Daoy (cell line): ENCODE measurements around the gene TRDN. TPM values are rescaled to one million over a fixed set of nuclear protein-coding genes. Genes with fewer than 3 reads are reported as not detected.
A peak's percentile ranks its signal among the peaks of the same experiment; 100 is the strongest.
"Not testable (repeated sequence)": the region's sequence is repeated elsewhere in the genome, so short reads cannot be mapped to it uniquely, and the experiment has no call there.

Experiments used
- DNase-seq: peaks from one replicate; pipeline ENCODE4 v3.0.0-alpha.2; 2015; ENCODE audit warnings: low read depth
- total RNA-seq: library from RNA; depleted of rRNA; stranded (reverse); fragments of >200 nt; shearing (Covaris generic); gene quantifications from 2 replicates; pipeline ENCODE4 v1.2.3, GENCODE V29; 2014

The TRDN gene
- total RNA-seq, 1 experiment from 2014 or later, result 0.06 TPM

GRCh38 chr6:123562264-123562663, 74.5 kb downstream of the TRDN start:
- DNase-seq, result no peak

GRCh38 chr6:123559816-123560215, 76.9 kb downstream of the TRDN start:
- not testable (repeated sequence) for DNase-seq

GRCh38 chr6:123557474-123557873, 79.3 kb downstream of the TRDN start:
- DNase-seq, result not testable (repeated sequence)

DNA sequence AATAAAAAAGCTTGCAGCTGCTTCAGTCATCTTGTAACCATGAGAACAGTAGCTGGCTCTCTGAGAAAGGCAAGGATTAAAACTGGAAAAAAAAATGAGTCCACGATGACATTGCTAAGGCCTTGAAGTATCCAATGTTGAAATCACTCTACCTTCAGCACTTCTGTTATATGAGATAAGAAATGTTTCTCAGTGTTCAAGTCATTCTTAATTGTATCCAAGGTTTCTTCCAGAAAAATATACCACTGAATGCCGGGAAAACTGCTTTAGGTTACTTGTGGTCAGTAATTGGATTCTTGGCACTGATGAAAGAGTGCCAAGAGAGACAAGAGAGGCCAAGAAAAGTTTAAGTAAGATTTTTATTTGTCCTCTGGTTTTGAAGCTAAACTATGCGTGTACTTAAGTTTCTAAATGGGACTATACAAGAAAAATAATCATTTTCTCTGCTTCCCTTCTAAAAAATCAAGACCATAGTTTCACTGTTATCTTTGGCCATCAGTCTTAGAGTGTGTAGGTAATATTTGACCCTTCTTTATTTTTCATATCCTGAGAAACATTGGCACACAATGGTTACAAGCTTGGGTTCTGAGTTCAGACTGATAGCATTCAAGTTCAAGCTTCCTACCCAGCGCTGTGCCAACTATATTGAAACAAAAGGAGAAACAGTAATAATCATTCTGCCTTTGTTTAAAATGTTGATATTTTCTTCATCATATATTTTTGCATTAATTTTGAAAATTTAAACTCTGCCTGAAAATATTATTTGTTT, 84.6 kb downstream of the TRDN start:
- DNase-seq, result no peak

GRCh38 chr6:123550052-123550617, 86.6 kb downstream of the TRDN start:
- DNase-seq, result no peak

- DNase-seq, result no peak
These were observed 87.3 kb downstream of the TRDN start for GRCh38 chr6:123549476-123549875.

DNA sequence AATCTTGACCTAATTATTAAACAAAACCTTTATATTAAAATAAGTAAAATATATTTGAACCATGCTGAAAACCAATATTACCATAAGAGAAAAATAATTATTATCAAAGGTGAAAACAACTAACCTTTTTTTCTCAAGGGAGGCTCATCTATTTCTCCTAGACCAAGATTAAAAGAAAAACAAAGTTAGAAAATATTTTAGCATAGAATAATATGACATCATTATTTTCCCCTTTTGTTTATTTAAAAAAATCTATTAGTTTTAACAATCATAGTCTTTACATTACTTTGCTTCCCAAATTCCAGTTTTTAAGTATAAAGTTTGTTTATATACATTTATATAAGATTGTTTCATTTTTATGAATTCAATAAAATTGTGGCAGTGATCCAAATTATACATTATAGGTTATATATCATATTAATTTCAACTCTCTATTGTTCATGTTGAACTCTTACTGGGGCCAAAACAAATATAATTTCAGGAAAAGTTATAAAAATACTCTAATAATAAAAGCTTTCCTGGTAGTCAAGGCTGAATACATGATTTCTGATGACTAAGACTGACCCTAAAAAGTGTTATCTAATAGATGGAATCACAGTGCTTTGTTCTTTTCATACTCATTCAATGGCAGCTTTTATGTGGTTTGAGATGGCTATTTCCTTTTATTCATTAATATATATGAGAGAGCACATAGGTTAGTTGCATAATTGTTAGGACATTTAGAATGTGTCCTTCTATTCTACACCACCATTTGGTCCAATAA, 89.4 kb downstream of the TRDN start:
- DNase-seq, result no peak

DNA sequence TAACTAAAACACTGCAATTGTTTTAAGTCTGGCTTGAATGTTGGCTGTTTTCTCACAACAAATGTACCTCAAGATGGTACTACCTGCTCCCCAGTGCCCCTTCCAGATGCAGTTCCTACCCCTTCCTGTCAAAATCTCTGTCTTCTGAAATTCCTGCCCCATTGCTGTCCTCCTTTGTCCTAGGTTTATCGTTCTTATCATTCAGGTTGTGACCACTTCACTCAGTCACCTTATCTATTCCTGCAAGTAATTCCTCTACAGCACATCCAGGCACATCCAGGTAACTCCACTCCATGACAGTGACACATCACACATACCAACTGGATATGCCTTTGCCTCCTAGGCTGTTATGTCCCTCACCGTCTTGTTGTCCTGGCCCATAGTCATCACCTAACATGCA, 90.2 kb downstream of the TRDN start:
- no peak for DNase-seq

GRCh38 chr6:123541462-123541861, 95.3 kb downstream of the TRDN start:
- DNase-seq, result no peak

GRCh38 chr6:123533862-123534648, 102.7 kb downstream of the TRDN start:
- no peak for DNase-seq

DNA sequence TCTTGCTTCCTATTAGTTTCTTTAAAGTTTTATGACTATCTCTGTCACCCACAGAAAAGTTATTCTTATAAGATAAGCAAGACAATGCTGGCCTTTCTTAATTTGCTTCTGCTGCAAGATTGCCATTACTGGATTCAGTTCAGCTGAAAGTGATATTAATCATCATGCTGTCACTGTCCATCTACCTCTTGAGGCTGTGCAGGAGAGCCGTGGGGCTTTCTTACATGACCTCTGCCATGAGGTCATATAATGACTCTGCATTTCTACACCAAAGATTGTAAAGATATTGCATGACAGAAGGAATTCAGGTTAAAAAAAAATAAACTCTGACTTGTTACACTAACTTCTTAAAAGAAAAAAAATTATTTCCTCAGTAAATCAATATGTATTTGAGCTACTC, 106.9 kb downstream of the TRDN start:
- peak; percentile 10 for DNase-seq

DNA sequence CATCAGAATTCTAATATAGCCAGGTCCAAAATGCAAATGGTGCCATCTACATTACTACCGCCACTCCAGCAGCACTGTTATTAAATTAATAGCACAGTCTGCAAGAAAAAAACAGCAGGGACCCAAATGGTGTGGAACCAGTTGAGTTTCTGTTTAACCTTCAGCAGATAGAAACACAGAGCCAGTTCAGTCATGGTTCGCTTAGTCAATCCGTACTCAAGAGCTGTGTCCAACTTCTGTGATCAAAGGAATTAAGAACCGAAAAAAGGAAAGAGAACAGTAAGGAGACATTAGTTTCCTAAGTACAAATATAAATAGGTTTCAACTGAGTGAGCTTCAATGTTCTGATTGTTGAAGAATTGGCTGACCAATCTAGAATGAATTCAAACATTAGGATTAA, 107.7 kb downstream of the TRDN start:
- no peak for DNase-seq

DNA sequence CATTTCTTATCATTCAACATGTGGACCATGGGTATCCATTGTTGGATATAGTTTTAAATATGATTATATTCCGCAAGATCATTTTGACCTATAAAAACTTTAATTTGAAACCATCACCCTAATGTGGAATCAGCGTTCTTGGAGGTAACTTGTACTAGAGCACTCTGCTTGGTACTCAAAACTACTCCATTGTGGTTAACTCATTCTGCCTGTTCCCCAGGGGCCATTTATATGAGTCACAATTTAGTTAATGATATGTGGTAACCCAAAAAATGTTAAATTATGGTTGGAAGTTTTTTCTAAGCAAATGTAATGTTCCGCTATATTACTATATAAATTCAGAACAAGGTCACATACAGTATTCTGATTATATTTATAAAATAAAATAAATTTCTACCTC, 109.3 kb downstream of the TRDN start:
- peak; percentile 46 for DNase-seq

- DNase-seq, result no peak
These were observed 110.6 kb downstream of the TRDN start for GRCh38 chr6:123526128-123526527.

- no peak for DNase-seq
These were observed 112.0 kb downstream of the TRDN start for GRCh38 chr6:123524781-123525180.

- peak; percentile 3 for DNase-seq
These were observed 116.5 kb downstream of the TRDN start for GRCh38 chr6:123520217-123520616.

DNA sequence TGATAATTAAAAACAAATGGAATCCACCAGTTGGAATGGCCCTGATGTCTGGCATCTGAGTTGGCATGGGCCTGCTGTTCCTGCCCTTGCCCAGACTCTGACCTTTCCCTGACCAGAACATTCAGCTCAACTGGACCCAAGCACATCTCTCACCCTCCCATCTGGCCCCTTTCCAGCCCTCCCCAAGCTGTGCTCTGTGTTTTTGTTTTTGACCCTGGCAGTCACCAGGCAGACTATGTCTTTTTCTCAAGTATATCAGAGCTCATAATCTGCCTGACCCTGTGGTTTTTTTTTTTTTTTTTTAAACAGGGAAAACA, 117.6 kb downstream of the TRDN start:
- DNase-seq, result no peak

DNA sequence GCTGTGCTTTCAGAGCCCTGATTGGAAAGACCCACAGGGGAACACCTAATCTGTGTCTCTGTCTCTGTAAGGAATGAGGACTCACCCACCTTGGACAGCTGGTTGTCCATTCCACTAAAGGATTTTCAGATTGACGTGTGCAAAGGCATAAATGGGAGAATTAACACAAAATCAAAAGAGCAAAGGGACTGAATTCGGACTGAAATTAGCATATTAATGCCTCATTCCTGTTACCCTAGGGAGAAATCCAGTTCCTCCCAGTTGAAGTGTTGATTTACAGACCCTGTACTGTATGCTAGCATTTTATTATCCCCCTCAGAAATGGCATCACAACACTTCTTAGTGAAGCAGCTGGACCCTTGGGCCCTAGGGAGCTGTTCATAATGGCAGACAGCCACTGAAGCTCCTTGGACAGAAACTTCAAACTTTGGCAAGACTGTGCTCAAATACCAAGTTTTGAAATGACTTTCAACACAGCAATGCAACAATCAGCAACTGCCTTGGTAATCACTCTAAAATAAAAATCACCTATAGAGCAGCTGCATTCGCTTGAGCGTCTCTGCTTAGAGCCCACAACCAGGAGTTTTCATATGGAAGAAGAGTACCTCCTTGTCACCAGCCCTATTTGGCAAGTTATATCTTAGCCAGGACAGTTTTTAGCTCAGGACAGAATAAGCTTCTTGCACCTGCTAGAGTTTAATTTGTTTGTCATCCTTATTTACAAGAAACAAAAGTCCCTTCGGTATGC, 118.1 kb downstream of the TRDN start:
- no peak for DNase-seq

DNA sequence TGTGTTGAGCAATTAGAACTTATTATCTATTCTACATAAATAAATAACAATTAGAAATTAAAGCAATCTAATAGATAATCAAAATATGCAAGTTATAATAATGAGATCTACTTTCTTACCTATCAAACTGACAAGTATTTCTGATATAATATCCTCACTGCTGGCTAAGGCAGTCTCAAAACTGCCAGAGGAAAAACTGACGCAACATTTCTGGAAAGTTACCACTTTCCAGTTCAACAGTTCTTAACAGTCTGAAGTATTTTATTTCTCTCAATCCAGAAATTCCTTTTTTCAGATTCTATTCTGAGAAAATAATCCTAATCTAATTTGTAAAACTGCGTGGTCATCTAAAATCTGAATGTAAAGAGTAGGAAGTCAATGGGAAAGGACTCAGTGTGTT, 121.0 kb downstream of the TRDN start:
- no peak for DNase-seq

GRCh38 chr6:123509112-123509511, 127.6 kb downstream of the TRDN start:
- no peak for DNase-seq

DNA sequence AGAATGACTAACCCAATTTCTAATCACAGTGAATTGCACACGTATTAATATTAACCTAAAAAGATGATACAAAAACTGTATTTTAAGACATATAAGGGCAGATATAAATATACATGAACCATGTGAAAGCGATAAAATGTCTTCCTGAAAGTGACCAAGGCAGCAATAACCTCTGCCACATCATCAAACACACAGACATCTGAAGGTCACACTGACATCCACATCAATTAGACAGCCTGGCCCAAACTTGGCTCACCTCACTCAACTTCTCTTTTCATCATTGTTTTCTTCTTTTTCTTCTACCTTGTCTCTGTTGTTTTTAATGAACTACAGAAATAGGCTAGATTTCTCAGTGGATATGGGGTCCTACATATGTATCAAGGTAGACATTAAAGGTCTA, 128.5 kb downstream of the TRDN start:
- DNase-seq, result no peak

- DNase-seq, result no peak
These were observed 129.2 kb downstream of the TRDN start for GRCh38 chr6:123507582-123507981.
